K562 (cell line): ENCODE results near the gene SCGB1D1. TPM values are rescaled to one million over a fixed set of nuclear protein-coding genes. Genes with fewer than 3 reads are reported as not detected.

ENCODE experiments used
- ATAC-seq: fragments of 200-7000 bp; cut with Tn5 transposase; 3 replicates; pipeline ENCODE4 v1.9.1; 2020; ENCODE audit warnings: moderate library complexity
- BruUV-seq: library from RNA; stranded (reverse); fragments of 400-500 nt; replicated peaks from 2 replicates; lab custom pipeline; 2021; lab: Mats Ljungman, UMichigan
- CTCF ChIA-PET: fragments of 300-600 bp; formaldehyde crosslinking; extraction: SDS; loops from one replicate; lab custom pipeline; 2021; ENCODE audit warnings: low intra/inter-chr PET ratio; lab: Yijun Ruan, JAX
- POLR2A ChIA-PET: fragments of 300-600, 350-650 bp; sonication (Branson Sonifier 250); formaldehyde crosslinking; extraction: SDS; loops from one replicate; lab custom pipeline; 2021; ENCODE audit warnings: antibody characterized with exemption, inconsistent platforms; lab: Yijun Ruan, JAX
- DNase-seq, 4 experiments: peaks; one replicate each; pipeline versions ENCODE4 v3.0.0 to v3.0.0-alpha.2; 2011 to 2018; ENCODE audit warnings: low spot score in 3 of 4, mixed read lengths in 3 of 4; ENCODE audit errors: extremely low read depth in 1 of 4
- FAIRE-seq: peaks from 2 replicates; lab custom pipeline; 2011; peaks lifted over from hg19 to GRCh38; lab: Jason Lieb, UNC
- H2AFZ ChIP-seq: 2 replicates; pipeline ENCODE4 v1.6.0; 2011; ENCODE audit warnings: low read depth, low read length, control low read depth, inconsistent platforms
- H3K27ac ChIP-seq: fragments of 200-600 bp; 3 replicates; pipeline ENCODE4 v1.8.0; 2011; ENCODE audit warnings: low read depth, mild to moderate bottlenecking, control low read depth, inconsistent platforms, low read length, moderate library complexity, mixed read lengths; ENCODE audit errors: extremely low read depth
- H3K27me3 ChIP-seq, 2 experiments: fragments of 300-600 bp in 1 of 2; 2 replicates in 1 of 2; 3 replicates in 1 of 2; pipeline versions ENCODE4 v1.6.0 to v1.8.0; 2011; ENCODE audit warnings: inconsistent platforms in 2 of 2, low read length in 2 of 2, mild to moderate bottlenecking in 1 of 2, mixed read lengths in 1 of 2, moderate library complexity in 1 of 2; ENCODE audit not compliant: control insufficient read depth in 2 of 2, insufficient read depth in 2 of 2
- H3K36me3 ChIP-seq: fragments of 300-600 bp; 3 replicates; pipeline ENCODE4 v1.8.0; 2011; ENCODE audit warnings: mild to moderate bottlenecking, low read length, inconsistent platforms; ENCODE audit not compliant: control insufficient read depth, insufficient read depth
- H3K4me1 ChIP-seq, 2 experiments: fragments of 200-600 bp in 1 of 2; replicated peaks in 1 of 2; 2 replicates in 1 of 2; 3 replicates in 1 of 2; pipeline versions ENCODE4 v1.5.1 to v1.8.0; 2011; ENCODE audit warnings: inconsistent platforms in 2 of 2, low read length in 2 of 2, mild to moderate bottlenecking in 1 of 2, mixed read lengths in 1 of 2, moderate library complexity in 1 of 2; ENCODE audit not compliant: control insufficient read depth in 2 of 2, insufficient read depth in 2 of 2
- H3K4me2 ChIP-seq: 2 replicates; pipeline ENCODE4 v1.6.1; 2011; ENCODE audit warnings: low read length, control low read depth, inconsistent platforms, mixed read lengths; ENCODE audit not compliant: insufficient read depth
- H3K4me3 ChIP-seq: fragments of 200-600 bp; sonication (generic), shearing (Covaris generic); 2 replicates; pipeline ENCODE4 v1.5.1; 2016; ENCODE audit warnings: control low read depth, inconsistent platforms
- H3K79me2 ChIP-seq: fragments of 200-600 bp; 3 replicates; pipeline ENCODE4 v1.8.0; 2011; ENCODE audit warnings: low read length, inconsistent platforms; ENCODE audit not compliant: control insufficient read depth, insufficient read depth
- H3K9ac ChIP-seq, 2 experiments: 2 replicates each; pipeline versions ENCODE4 v1.6.0 to v1.6.1; 2011; ENCODE audit warnings: low read depth in 2 of 2, low read length in 2 of 2, control low read depth in 1 of 2, inconsistent platforms in 1 of 2, mild to moderate bottlenecking in 1 of 2, mixed read lengths in 1 of 2; ENCODE audit not compliant: insufficient read depth in 1 of 2
- H3K9me1 ChIP-seq: one replicate; pipeline ENCODE4 v1.6.0; 2011; ENCODE audit warnings: inconsistent platforms, mild to moderate bottlenecking, low read length, moderate library complexity; ENCODE audit not compliant: control insufficient read depth, insufficient read depth
- H3K9me3 ChIP-seq: replicated peaks from 2 replicates; pipeline ENCODE4 v1.5.1; 2011; ENCODE audit warnings: low read depth, low read length, inconsistent platforms; ENCODE audit not compliant: control insufficient read depth, insufficient read depth
- H4K20me1 ChIP-seq: replicated peaks from 2 replicates; pipeline ENCODE4 v1.6.1; 2011; ENCODE audit warnings: low read length, inconsistent platforms, mixed read lengths; ENCODE audit not compliant: control insufficient read depth, insufficient read depth
- ATF7 ChIP-seq: fragments of 450-650 bp; IDR thresholded peaks from 2 replicates; pipeline ENCODE4 v1.7.1; 2014; ENCODE audit warnings: mild to moderate bottlenecking, moderate library complexity
- DIDO1 ChIP-seq: fragments of 450-650 bp; IDR thresholded peaks from 2 replicates; pipeline ENCODE4 v1.6.1; 2016; ENCODE audit warnings: low read depth, missing biosample characterization, missing genetic modification characterization
- ETS2 ChIP-seq: IDR thresholded peaks from 2 replicates; pipeline ENCODE4 v1.6.1; 2016; ENCODE audit warnings: borderline replicate concordance, missing genetic modification characterization, mild to moderate bottlenecking, moderate library complexity, missing compliant biosample characterization; ENCODE audit not compliant: poor library complexity, severe bottlenecking
- NKRF ChIP-seq: fragments of 450-650 bp; IDR thresholded peaks from 2 replicates; pipeline ENCODE4 v1.6.1; 2016; ENCODE audit warnings: borderline replicate concordance
- PTRF ChIP-seq: fragments of 450-650 bp; IDR thresholded peaks from 2 replicates; pipeline ENCODE4 v1.6.1; 2016; ENCODE audit warnings: mild to moderate bottlenecking, missing genetic modification characterization, missing compliant biosample characterization
- RBFOX2 ChIP-seq: fragments of 200-400 bp; formaldehyde crosslinking; IDR thresholded peaks from 2 replicates; pipeline ENCODE4 v1.6.1; 2017; ENCODE audit warnings: low read depth, mild to moderate bottlenecking, low read length, moderate library complexity
- SMARCB1 ChIP-seq: IDR thresholded peaks from 2 replicates; pipeline ENCODE4 v1.6.1; 2011; ENCODE audit warnings: improper control_type of control experiment, low read depth; ENCODE audit not compliant: insufficient read length
- ZSCAN29 ChIP-seq: fragments of 450-650 bp; IDR thresholded peaks from 2 replicates; pipeline ENCODE4 v1.6.1; 2017
- WGBS: fragments of 100-300 bp; shearing (Covaris generic); methylation state at CpG from one replicate; pipeline ENCODE4 v1.1.6; 2016; ENCODE audit warnings: low coverage, mixed read lengths; ENCODE audit not compliant: insufficient coverage; ENCODE audit errors: missing lambda C conversion rate; 5-methylcytosine and 5-hydroxymethylcytosine counted together
- in situ Hi-C: fragments of 300-500 bp; cut with MboI; formaldehyde crosslinking; loops from 4 replicates; pipeline ENCODE4 v1.15.0; 2018; ENCODE audit warnings: inconsistent platforms, mixed read lengths
- intact Hi-C: fragments of 100-400 bp; cut with micrococcal nuclease; formaldehyde crosslinking; loops from 2 replicates; pipeline ENCODE4 v1.14.2; 2022
- polyA plus RNA-seq, 8 experiments: library from polyadenylated mRNA; depleted of rRNA in 4 of 8; stranded (reverse) in 5 of 8; unstranded in 3 of 8; fragments of >200 nt; fragmentation: Nextera tagmentation in 2 of 8; fragmentation: Illumina TruSeq in 1 of 8; extraction: Ambion mirVana in 2 of 8; extraction: Trizol in 1 of 8; gene quantifications; 2 replicates each; pipeline versions ENCODE4 v1.2.1 to v1.2.3, GENCODE V29; 2011 to 2014; ENCODE audit warnings: inconsistent platforms in 1 of 8, missing spikeins in 1 of 8
- total RNA-seq, 7 experiments: library from RNA; depleted of rRNA in 6 of 7; stranded (reverse); fragments of >200 nt in 6 of 7; fragmentation: Illumina TruSeq in 2 of 7; extraction: Trizol in 2 of 7; gene quantifications; 2 replicates each; pipeline versions ENCODE4 v1.2.1 to v1.2.3, GENCODE V29; 2011 to 2021; ENCODE audit warnings: low replicate concordance in 1 of 7

SCGB1D1 gene
- total and polyA plus RNA-seq, 9 of the 15 experiments (the other 6 are each of a cell fraction or from before 2014, with no cell fraction given): not detected

- in situ Hi-C loops (no loop called here), intact Hi-C loops (no loop called here)
- no peak overlapping the region for H3K27ac ChIP-seq
- peaks cover 99% of the 10 kb centered on the region; the same call in 2 of the 3 replicates for H3K36me3 ChIP-seq
- H3K4me3 ChIP-seq: no peak overlapping the region
- no peaks in the 10 kb centered on the region for H3K9me3 ChIP-seq
- no peak overlapping the region for H2AFZ ChIP-seq
- CTCF ChIA-PET: interaction anchor here (0.5 kb wide), 1 partner anchor 64 kb away, joined by 4 read pairs; no protein-coding TSS in a partner anchor
- H3K9me1 ChIP-seq: peaks cover 4% of the 10 kb centered on the region
- H3K9ac ChIP-seq: peak overlapping the region in 1 of 2 experiments; percentile 35; a peak in 1 of 4 replicates
- TF ChIP-seq SMARCB1 (no peak), RBFOX2 (0 out of 2 replicates have a peak, but pooled peaks have one; percentile 3)
- no peaks in the 10 kb centered on the region for H3K27me3 ChIP-seq
- peaks cover 9% of the 10 kb centered on the region; the same call in 1 of the 2 replicates for H4K20me1 ChIP-seq
- 86% methylated on average over 18 of the region's 22 CpGs for WGBS
- BruUV-seq: no TSS peak
- FAIRE-seq (no peak), DNase-seq (no peak), ATAC-seq (no peak)
- peaks cover 9% of the 10 kb centered on the region; the same call in 1 of the 3 replicates for H3K79me2 ChIP-seq
- POLR2A ChIA-PET: interaction anchor here (0.6 to 1.4 kb wide), 2 partner anchors 11 to 66 kb away, joined by 3 to 5 read pairs; no protein-coding TSS in a partner anchor
- no peaks in the 10 kb centered on the region; a peak in 1 of 5 replicates for H3K4me1 ChIP-seq
- H3K4me2 ChIP-seq: no peak overlapping the region
These were observed 48.6 kb upstream of the SCGB1D1 start for GRCh38 chr11:62141111-62142042.

GRCh38 chr11:62142043-62142375, 48.0 kb upstream of the SCGB1D1 start:
- no peak overlapping the region for H3K27ac ChIP-seq
- H3K9me3 ChIP-seq: no peaks in the 10 kb centered on the region
- no peak overlapping the region for H3K4me2 ChIP-seq
- ATAC-seq (no peak), FAIRE-seq (no peak), DNase-seq (no peak)
- peaks cover 100% of the 10 kb centered on the region; the same call in 2 of the 3 replicates for H3K36me3 ChIP-seq
- CTCF ChIA-PET: interaction anchor here (0.5 kb wide), 1 partner anchor 65 kb away, joined by 4 read pairs; no protein-coding TSS in a partner anchor
- in situ Hi-C loops (no loop called here), intact Hi-C loops (no loop called here)
- no peak overlapping the region for H3K9ac ChIP-seq
- no peaks in the 10 kb centered on the region; a peak in 1 of 5 replicates for H3K4me1 ChIP-seq
- peaks cover 4% of the 10 kb centered on the region for H3K9me1 ChIP-seq
- POLR2A ChIA-PET: interaction anchor here (0.6 to 1.4 kb wide), 2 partner anchors 12 to 66 kb away, joined by 3 to 5 read pairs; no protein-coding TSS in a partner anchor
- no peak overlapping the region for H3K4me3 ChIP-seq
- WGBS: 100% methylated on average over 4 of the region's 4 CpGs
- TF ChIP-seq DIDO1 (no peak), PTRF (no peak), ETS2 (tag) (no peak), ZSCAN29 (no peak), NKRF (no peak), ATF7 (no peak)
- no TSS peak for BruUV-seq
- peaks cover 5% of the 10 kb centered on the region; the same call in 1 of the 3 replicates for H3K79me2 ChIP-seq
- H3K27me3 ChIP-seq: no peaks in the 10 kb centered on the region
- no peak overlapping the region for H2AFZ ChIP-seq
- peaks cover 9% of the 10 kb centered on the region; the same call in 1 of the 2 replicates for H4K20me1 ChIP-seq
